HUDEP-2 (cell line): ENCODE measurements around the gene C3orf20.

Source experiments
- DNase-seq, 76 experiments: peaks; one replicate each; lab custom pipeline; 2025; ENCODE audit not compliant: unreplicated experiment in 76 of 76; lab: John Stamatoyannopoulos, UW

C3orf20 gene

GRCh38 chr3:14674841-14675240 lies at the start of gene C3orf20:
Gene C3orf20, plus strand, starts transcription at chr3:14675141. Its CDS starts 7,573 bp downstream, at chr3:14682714.
- no peak for DNase-seq

- DNase-seq: no peak
These were observed 49.5 kb upstream of the C3orf20 start for GRCh38 chr3:14625443-14625842.

- no peak for DNase-seq
These were observed 47.1 kb upstream of the C3orf20 start for GRCh38 chr3:14627815-14628214.

GRCh38 chr3:14628406-14628805 lies 46.5 kb upstream of the C3orf20 start:
- DNase-seq: no peak

GRCh38 chr3:14630404-14631100 lies 44.4 kb upstream of the C3orf20 start:
- no peak for DNase-seq

GRCh38 chr3:14631101-14631497 lies 43.8 kb upstream of the C3orf20 start:
- DNase-seq: no peak

GRCh38 chr3:14631687-14632441 lies 43.1 kb upstream of the C3orf20 start:
- DNase-seq: no peak

- no peak for DNase-seq
These were observed 42.5 kb upstream of the C3orf20 start for GRCh38 chr3:14632442-14632930.

GRCh38 chr3:14633417-14633816 lies 41.5 kb upstream of the C3orf20 start:
- no peak for DNase-seq

- peak in 50 of 76 experiments; percentile 2 to 59 (median 30) for DNase-seq
These were observed 41.0 kb upstream of the C3orf20 start for GRCh38 chr3:14633819-14634424.

GRCh38 chr3:14634763-14635400 lies 40.1 kb upstream of the C3orf20 start:
- DNase-seq: no peak

- no peak for DNase-seq
These were observed 38.3 kb upstream of the C3orf20 start for GRCh38 chr3:14636496-14637087.

GRCh38 chr3:14640157-14640562 lies 34.8 kb upstream of the C3orf20 start:
- DNase-seq: no peak

GRCh38 chr3:14640734-14641133 lies 34.2 kb upstream of the C3orf20 start:
- DNase-seq: no peak

GRCh38 chr3:14641346-14641745 lies 33.6 kb upstream of the C3orf20 start:
- no peak for DNase-seq

- DNase-seq: no peak
These were observed 29.5 kb upstream of the C3orf20 start for GRCh38 chr3:14645453-14645852.

- DNase-seq: no peak
These were observed 28.8 kb upstream of the C3orf20 start for GRCh38 chr3:14646131-14646573.

GRCh38 chr3:14646589-14647413 lies 28.1 kb upstream of the C3orf20 start:
- DNase-seq: peak in 1 of 76 experiments; percentile 5
